HEK293 (cell line): ENCODE results near the gene BCR.

Experiments used
- CTCF ChIA-PET: fragments of 350-600 bp; formaldehyde crosslinking; extraction: SDS; loops from one replicate; lab custom pipeline; 2021; ENCODE audit warnings: antibody characterized with exemption; lab: Yijun Ruan, JAX
- POLR2A ChIA-PET: fragments of 300-600 bp; formaldehyde crosslinking; extraction: SDS; loops from one replicate; lab custom pipeline; 2020; ENCODE audit warnings: antibody characterized with exemption, inconsistent platforms; lab: Yijun Ruan, JAX
- H3K27ac ChIP-seq: fragments of 200-500 bp; sonication (Bioruptor generic); 2 replicates; pipeline ENCODE4 v1.5.1; 2014; ENCODE audit warnings: low read depth, low read length, control low read depth, inconsistent platforms; ENCODE audit errors: extremely low read depth
- H3K36me3 ChIP-seq, 2 experiments: fragments of 200-500 bp in 1 of 2; sonication (Bioruptor generic) in 1 of 2; 1 replicate in 1 of 2; 2 replicates in 1 of 2; pipeline ENCODE4 v1.5.1; 2014 to 2017; ENCODE audit warnings: inconsistent platforms in 2 of 2, low read length in 2 of 2; ENCODE audit not compliant: control insufficient read depth in 2 of 2, insufficient read depth in 1 of 2
- H3K4me1 ChIP-seq: fragments of 200-500 bp; sonication (Bioruptor generic); 2 replicates; pipeline ENCODE4 v1.5.1; 2014; ENCODE audit warnings: mild to moderate bottlenecking, low read length, inconsistent platforms; ENCODE audit not compliant: control insufficient read depth, insufficient read depth
- H3K4me3 ChIP-seq: 2 replicates; pipeline ENCODE4 v1.5.1; 2011; ENCODE audit warnings: low read depth, mild to moderate bottlenecking, control low read depth, low read length, moderate library complexity
- H3K9me3 ChIP-seq: fragments of 200-500 bp; sonication (Bioruptor generic); 2 replicates; pipeline ENCODE4 v1.5.1; 2014; ENCODE audit warnings: low read depth, low read length, inconsistent platforms; ENCODE audit not compliant: control insufficient read depth, insufficient read depth
- HOXD13 ChIP-seq: sonication (generic); formaldehyde crosslinking; IDR thresholded peaks from 2 replicates; pipeline ENCODE4 v1.8.0; 2022; ENCODE audit warnings: missing genetic modification reagents, borderline replicate concordance
- KLF9 ChIP-seq: fragments of 450-650 bp; formaldehyde crosslinking; IDR thresholded peaks from 2 replicates; pipeline ENCODE4 v1.5.1; 2016; ENCODE audit warnings: missing biosample characterization, missing genetic modification characterization, low read depth
- MYNN ChIP-seq: fragments of 450-650 bp; formaldehyde crosslinking; IDR thresholded peaks from 2 replicates; pipeline ENCODE4 v1.5.1; 2016; ENCODE audit warnings: missing biosample characterization, missing genetic modification characterization, borderline replicate concordance
- OVOL3 ChIP-seq: fragments of 450-650 bp; formaldehyde crosslinking; IDR thresholded peaks from 2 replicates; pipeline ENCODE4 v1.5.1; 2016; ENCODE audit warnings: missing biosample characterization, missing genetic modification characterization
- REPIN1 ChIP-seq: fragments of 450-650 bp; formaldehyde crosslinking; IDR thresholded peaks from 2 replicates; pipeline ENCODE4 v1.5.1; 2017; ENCODE audit warnings: missing biosample characterization, missing genetic modification characterization, low read depth
- SP3 ChIP-seq: fragments of 450-650 bp; formaldehyde crosslinking; IDR thresholded peaks from 2 replicates; pipeline ENCODE4 v1.5.1; 2016; ENCODE audit warnings: missing biosample characterization, missing genetic modification characterization
- ZBTB20 ChIP-seq: fragments of 450-650 bp; formaldehyde crosslinking; IDR thresholded peaks from 2 replicates; pipeline ENCODE4 v1.5.1; 2016; ENCODE audit warnings: missing biosample characterization, missing genetic modification characterization
- ZBTB21 ChIP-seq: fragments of 450-650 bp; formaldehyde crosslinking; IDR thresholded peaks from 2 replicates; pipeline ENCODE4 v1.5.1; 2017; ENCODE audit warnings: missing biosample characterization, missing genetic modification characterization
- ZBTB7A ChIP-seq: fragments of 450-650 bp; formaldehyde crosslinking; IDR thresholded peaks from 2 replicates; pipeline ENCODE4 v1.5.1; 2016; ENCODE audit warnings: low read depth, missing biosample characterization, missing genetic modification characterization
- ZNF140 ChIP-seq: fragments of 450-650 bp; formaldehyde crosslinking; IDR thresholded peaks from 2 replicates; pipeline ENCODE4 v1.5.1; 2016; ENCODE audit warnings: missing biosample characterization, missing genetic modification characterization
- ZNF155 ChIP-seq: fragments of 450-650 bp; formaldehyde crosslinking; IDR thresholded peaks from 2 replicates; pipeline ENCODE4 v1.5.1; 2016; ENCODE audit warnings: missing biosample characterization, missing genetic modification characterization
- ZNF211 ChIP-seq: fragments of 450-650 bp; formaldehyde crosslinking; IDR thresholded peaks from 2 replicates; pipeline ENCODE4 v1.5.1; 2016; ENCODE audit warnings: low read depth, missing biosample characterization, missing genetic modification characterization
- ZNF37A ChIP-seq: fragments of 450-650 bp; IDR thresholded peaks from 2 replicates; pipeline ENCODE4 v1.5.1; 2018; ENCODE audit warnings: missing biosample characterization, missing genetic modification characterization
- ZNF391 ChIP-seq: fragments of 450-650 bp; formaldehyde crosslinking; IDR thresholded peaks from 2 replicates; pipeline ENCODE4 v1.5.1; 2016; ENCODE audit warnings: low read depth, missing biosample characterization, missing genetic modification characterization, borderline replicate concordance
- ZNF654 ChIP-seq: fragments of 450-650 bp; formaldehyde crosslinking; IDR thresholded peaks from 2 replicates; pipeline ENCODE4 v1.5.1; 2016; ENCODE audit warnings: low read depth, missing biosample characterization, missing genetic modification characterization
- ZNF768 ChIP-seq: fragments of 450-650 bp; formaldehyde crosslinking; IDR thresholded peaks from 2 replicates; pipeline ENCODE4 v1.5.1; 2018; ENCODE audit warnings: missing biosample characterization, mild to moderate bottlenecking, missing genetic modification characterization
- ZNF776 ChIP-seq: fragments of 450-650 bp; formaldehyde crosslinking; IDR thresholded peaks from 2 replicates; pipeline ENCODE4 v1.5.0; 2017; ENCODE audit warnings: missing biosample characterization, missing genetic modification characterization, borderline replicate concordance
- TF ChIP-seq, protein P1 (sequence below): fragments of 450-650 bp; formaldehyde crosslinking; IDR thresholded peaks from 2 replicates; pipeline ENCODE4 v1.5.1; 2016; ENCODE audit warnings: missing biosample characterization, missing genetic modification characterization
- TF ChIP-seq, protein P2 (sequence below): fragments of 450-650 bp; IDR thresholded peaks from 2 replicates; pipeline ENCODE4 v1.5.1; 2018; ENCODE audit warnings: missing biosample characterization, missing genetic modification characterization
- TF ChIP-seq, protein P3 (sequence below): fragments of 450-650 bp; formaldehyde crosslinking; IDR thresholded peaks from 2 replicates; pipeline ENCODE4 v1.5.1; 2016; ENCODE audit warnings: missing biosample characterization, missing genetic modification characterization
- TF ChIP-seq, protein P4 (sequence below): fragments of 450-650 bp; formaldehyde crosslinking; IDR thresholded peaks from 2 replicates; pipeline ENCODE4 v1.5.1; 2016; ENCODE audit warnings: missing biosample characterization, missing genetic modification characterization

The BCR gene

DNA sequence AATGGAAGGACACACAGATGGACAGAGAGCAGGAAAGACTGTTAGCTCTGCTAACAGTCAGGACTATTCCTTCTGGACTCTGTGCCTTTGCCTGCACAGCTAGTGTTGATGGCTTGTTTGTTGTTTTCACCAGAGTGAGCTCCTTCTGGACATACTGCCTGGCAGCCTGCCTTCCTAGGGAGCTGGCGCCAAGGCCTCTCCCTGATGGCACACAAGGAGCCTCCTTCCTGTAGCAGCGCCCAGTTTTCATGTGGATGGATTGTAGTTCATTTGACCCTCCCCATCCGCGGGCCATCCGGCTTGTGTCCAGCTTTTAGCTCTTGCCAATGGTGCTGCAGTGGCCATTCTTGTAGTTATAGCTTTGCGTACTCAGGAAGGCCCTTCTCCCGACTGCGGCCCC lies 16.6 kb upstream of the BCR start:
- Histone ChIP-seq H3K9me3 (no peaks in the 10 kb centered on the region), H3K27ac (no peak overlapping the region), H3K4me3 (no peak overlapping the region), H3K4me1 (no peaks in the 10 kb centered on the region)
- ChIA-PET POLR2A (interaction anchor here (0.7 to 1.0 kb wide), 5 partner anchors 11 to 97 kb away, joined by 3 to 7 read pairs (median 3); no protein-coding TSS in a partner anchor), CTCF (interaction anchor here (0.5 to 1.2 kb wide), 5 partner anchors 9 to 659 kb away, joined by 3 to 6 read pairs (median 4); no protein-coding TSS in a partner anchor)
- TF ChIP-seq ZBTB21 (tag by site-specific recombination), result no peak
- no peak for TF ChIP-seq ZNF37A (tag by site-specific recombination)
- TF ChIP-seq MYNN (tag by site-specific recombination), result no peak
- TF ChIP-seq, protein P1, sequence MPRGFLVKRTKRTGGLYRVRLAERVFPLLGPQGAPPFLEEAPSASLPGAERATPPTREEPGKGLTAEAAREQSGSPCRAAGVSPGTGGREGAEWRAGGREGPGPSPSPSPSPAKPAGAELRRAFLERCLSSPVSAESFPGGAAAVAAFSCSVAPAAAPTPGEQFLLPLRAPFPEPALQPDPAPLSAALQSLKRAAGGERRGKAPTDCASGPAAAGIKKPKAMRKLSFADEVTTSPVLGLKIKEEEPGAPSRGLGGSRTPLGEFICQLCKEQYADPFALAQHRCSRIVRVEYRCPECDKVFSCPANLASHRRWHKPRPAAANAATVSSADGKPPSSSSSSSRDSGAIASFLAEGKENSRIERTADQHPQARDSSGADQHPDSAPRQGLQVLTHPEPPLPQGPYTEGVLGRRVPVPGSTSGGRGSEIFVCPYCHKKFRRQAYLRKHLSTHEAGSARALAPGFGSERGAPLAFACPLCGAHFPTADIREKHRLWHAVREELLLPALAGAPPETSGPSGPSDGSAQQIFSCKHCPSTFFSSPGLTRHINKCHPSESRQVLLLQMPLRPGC (tag by site-specific recombination), result no peak
- TF ChIP-seq ZNF776, result no peak
- no peak for TF ChIP-seq ZNF391 (tag by site-specific recombination)
- no peak for TF ChIP-seq SP3
- TF ChIP-seq, protein P2, sequence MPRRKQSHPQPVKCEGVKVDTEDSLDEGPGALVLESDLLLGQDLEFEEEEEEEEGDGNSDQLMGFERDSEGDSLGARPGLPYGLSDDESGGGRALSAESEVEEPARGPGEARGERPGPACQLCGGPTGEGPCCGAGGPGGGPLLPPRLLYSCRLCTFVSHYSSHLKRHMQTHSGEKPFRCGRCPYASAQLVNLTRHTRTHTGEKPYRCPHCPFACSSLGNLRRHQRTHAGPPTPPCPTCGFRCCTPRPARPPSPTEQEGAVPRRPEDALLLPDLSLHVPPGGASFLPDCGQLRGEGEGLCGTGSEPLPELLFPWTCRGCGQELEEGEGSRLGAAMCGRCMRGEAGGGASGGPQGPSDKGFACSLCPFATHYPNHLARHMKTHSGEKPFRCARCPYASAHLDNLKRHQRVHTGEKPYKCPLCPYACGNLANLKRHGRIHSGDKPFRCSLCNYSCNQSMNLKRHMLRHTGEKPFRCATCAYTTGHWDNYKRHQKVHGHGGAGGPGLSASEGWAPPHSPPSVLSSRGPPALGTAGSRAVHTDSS, result no peak
- TF ChIP-seq OVOL3, result no peak
- TF ChIP-seq ZBTB20, result no peak
- no peak for TF ChIP-seq ZNF211 (tag by site-specific recombination)
- TF ChIP-seq ZNF654, result no peak
- no peak for TF ChIP-seq REPIN1
- no peak for TF ChIP-seq ZBTB7A (tag by site-specific recombination)
- TF ChIP-seq ZNF155, result no peak
- no peak for TF ChIP-seq ZNF768 (tag by site-specific recombination)
- TF ChIP-seq, all 188 proteins: peak for 0
- H3K36me3 ChIP-seq, result peaks cover 0 to 9% of the 10 kb centered on the region in 2 experiments; a peak in 1 of 3 replicates

DNA sequence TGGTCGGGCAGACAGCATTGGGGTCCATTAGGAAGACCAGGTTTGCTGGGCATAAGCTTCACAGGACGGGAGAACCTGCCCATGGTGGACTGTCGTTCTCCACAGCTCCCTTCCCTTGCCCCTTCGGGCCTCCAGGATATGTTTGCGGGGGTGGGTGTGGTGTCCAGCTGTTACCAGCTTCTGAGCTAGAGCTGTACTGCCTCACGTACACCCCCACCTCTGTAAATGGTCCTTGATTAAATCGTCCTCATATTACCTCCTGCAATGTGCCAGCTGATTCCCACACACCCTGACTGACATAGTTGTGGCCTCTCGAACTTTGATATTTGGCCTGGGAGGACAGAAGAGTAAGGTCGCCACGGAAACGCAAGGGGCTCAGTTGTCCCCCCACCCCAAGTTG lies 16.2 kb upstream of the BCR start:
- TF ChIP-seq, protein P3, sequence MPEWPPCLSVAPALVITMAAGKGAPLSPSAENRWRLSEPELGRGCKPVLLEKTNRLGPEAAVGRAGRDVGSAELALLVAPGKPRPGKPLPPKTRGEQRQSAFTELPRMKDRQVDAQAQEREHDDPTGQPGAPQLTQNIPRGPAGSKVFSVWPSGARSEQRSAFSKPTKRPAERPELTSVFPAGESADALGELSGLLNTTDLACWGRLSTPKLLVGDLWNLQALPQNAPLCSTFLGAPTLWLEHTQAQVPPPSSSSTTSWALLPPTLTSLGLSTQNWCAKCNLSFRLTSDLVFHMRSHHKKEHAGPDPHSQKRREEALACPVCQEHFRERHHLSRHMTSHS (tag by site-specific recombination), result no peak
- TF ChIP-seq REPIN1 (no peak), HOXD13 (no peak), KLF9 (no peak), ZNF140 (tag by site-specific recombination) (no peak)
- TF ChIP-seq, protein P4, sequence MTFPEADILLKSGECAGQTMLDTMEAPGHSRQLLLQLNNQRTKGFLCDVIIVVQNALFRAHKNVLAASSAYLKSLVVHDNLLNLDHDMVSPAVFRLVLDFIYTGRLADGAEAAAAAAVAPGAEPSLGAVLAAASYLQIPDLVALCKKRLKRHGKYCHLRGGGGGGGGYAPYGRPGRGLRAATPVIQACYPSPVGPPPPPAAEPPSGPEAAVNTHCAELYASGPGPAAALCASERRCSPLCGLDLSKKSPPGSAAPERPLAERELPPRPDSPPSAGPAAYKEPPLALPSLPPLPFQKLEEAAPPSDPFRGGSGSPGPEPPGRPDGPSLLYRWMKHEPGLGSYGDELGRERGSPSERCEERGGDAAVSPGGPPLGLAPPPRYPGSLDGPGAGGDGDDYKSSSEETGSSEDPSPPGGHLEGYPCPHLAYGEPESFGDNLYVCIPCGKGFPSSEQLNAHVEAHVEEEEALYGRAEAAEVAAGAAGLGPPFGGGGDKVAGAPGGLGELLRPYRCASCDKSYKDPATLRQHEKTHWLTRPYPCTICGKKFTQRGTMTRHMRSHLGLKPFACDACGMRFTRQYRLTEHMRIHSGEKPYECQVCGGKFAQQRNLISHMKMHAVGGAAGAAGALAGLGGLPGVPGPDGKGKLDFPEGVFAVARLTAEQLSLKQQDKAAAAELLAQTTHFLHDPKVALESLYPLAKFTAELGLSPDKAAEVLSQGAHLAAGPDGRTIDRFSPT (tag by site-specific recombination), result no peak
- H3K36me3 ChIP-seq, result peaks cover 0 to 7% of the 10 kb centered on the region in 2 experiments; a peak in 1 of 3 replicates
- H3K4me3 ChIP-seq, result no peak overlapping the region
- ChIA-PET CTCF (interaction anchor here (0.5 to 1.2 kb wide), 4 partner anchors 9 to 659 kb away, joined by 3 to 6 read pairs (median 4); no protein-coding TSS in a partner anchor), POLR2A (interaction anchor here (0.7 to 1.0 kb wide), 5 partner anchors 10 to 96 kb away, joined by 3 to 7 read pairs (median 3); no protein-coding TSS in a partner anchor)
- H3K9me3 ChIP-seq, result no peaks in the 10 kb centered on the region
- H3K27ac ChIP-seq, result no peak overlapping the region
- no peaks in the 10 kb centered on the region for H3K4me1 ChIP-seq
